ENCODE results near the gene PDPN. TPM values are rescaled to one million over a fixed set of nuclear protein-coding genes. Genes with fewer than 3 reads are reported as not detected.

PDPN gene
- total and polyA plus RNA-seq, 2 of the 13 experiments (the other 11 are each of a cell fraction or from before 2014, with no cell fraction given) = not detected

- TF ChIP-seq ZNF318 (CRISPR knock-in tag; IDR thresholded peaks at IDR 0.05) (no peak), ZNF138 (CRISPR knock-in tag; IDR thresholded peaks at IDR 0.05; ENCODE audit: low read depth) (no peak)
These were observed 48.4 kb upstream of the PDPN start (continued) for GRCh38 chr1:13535227-13535626.

GRCh38 chr1:13536571-13536970 is 47.1 kb upstream of the PDPN start:
- FAIRE-seq (no peak), DNase-seq (ENCODE audit: low spot score) (no peak), ATAC-seq (no peak)
- BruUV-seq (replicated peaks) = no TSS peak
- Histone ChIP-seq H3K27me3 (ENCODE audit: control insufficient read depth in 1 of 2, insufficient read depth in 2 of 2, low read length in 2 of 2) (peaks cover 0 to 40% of the 10 kb centered on the region in 2 experiments; a peak in 3 of 5 replicates), H3K4me2 (ENCODE audit: low read depth, low read length) (no peak overlapping the region), H3K4me1 (ENCODE audit: insufficient read depth, low read length) (no peaks in the 10 kb centered on the region), H3K9me3 (ENCODE audit: low read length) (no peaks in the 10 kb centered on the region), H3K36me3 (replicated peaks in 1 of 2; ENCODE audit: control insufficient read depth in 1 of 2, insufficient read depth in 2 of 2, low read length in 2 of 2) (no peaks in the 10 kb centered on the region), H2AFZ (ENCODE audit: low read length) (no peak overlapping the region), H3K27ac (ENCODE audit: extremely low read length, insufficient read depth, low read length) (no peak overlapping the region), H3K4me3 (replicated peaks in 1 of 3; ENCODE audit: insufficient read depth in 1 of 3, low read depth in 2 of 3, low read length in 3 of 3) (no peak overlapping the region), H3K79me2 (ENCODE audit: insufficient read depth, low read length) (no peaks in the 10 kb centered on the region), H4K20me1 (ENCODE audit: insufficient read depth, low read length) (no peaks in the 10 kb centered on the region), H3K9ac (ENCODE audit: insufficient read depth, low read depth, low read length) (no peak overlapping the region)
- in situ Hi-C loops (cut with HindIII; ENCODE audit: extremely low pct_ligation_motif_present, low pct_unique_long_range_greater_than_20kb) = no loop called here
- intact Hi-C loops (cut with micrococcal nuclease; ENCODE audit: unreplicated experiment) = no loop called here
- ChIA-PET CTCF (ENCODE audit: low intra/inter-chr PET ratio, low total read pairs) (no interaction called here), POLR2A (no interaction called here)
- WGBS (ENCODE audit: low lambda C conversion rate) = 30% methylated on average over 4 of the region's 4 CpGs
- no peak for TF ChIP-seq TBL1XR1 (IDR thresholded peaks at IDR 0.05; ENCODE audit: borderline replicate concordance, low read length, partially characterized antibody)
- no peak for TF ChIP-seq THAP11 (CRISPR knock-in tag; IDR thresholded peaks at IDR 0.05)
- TF ChIP-seq, protein P1, sequence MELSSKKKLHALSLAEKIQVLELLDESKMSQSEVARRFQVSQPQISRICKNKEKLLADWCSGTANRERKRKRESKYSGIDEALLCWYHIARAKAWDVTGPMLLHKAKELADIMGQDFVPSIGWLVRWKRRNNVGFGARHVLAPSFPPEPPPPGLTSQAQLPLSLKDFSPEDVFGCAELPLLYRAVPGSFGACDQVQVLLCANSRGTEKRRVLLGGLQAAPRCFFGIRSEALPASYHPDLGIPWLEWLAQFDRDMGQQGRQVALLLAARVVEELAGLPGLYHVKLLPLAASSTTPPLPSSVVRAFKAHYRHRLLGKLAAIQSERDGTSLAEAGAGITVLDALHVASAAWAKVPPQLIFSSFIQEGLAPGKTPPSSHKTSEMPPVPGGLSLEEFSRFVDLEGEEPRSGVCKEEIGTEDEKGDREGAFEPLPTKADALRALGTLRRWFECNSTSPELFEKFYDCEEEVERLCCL (CRISPR knock-in tag; IDR thresholded peaks at IDR 0.05; ENCODE audit: borderline replicate concordance) = no peak
- TF ChIP-seq HCFC1 (IDR thresholded peaks at IDR 0.05; ENCODE audit: low read depth, low read length) = no peak
- TF ChIP-seq ZNF230 (CRISPR knock-in tag; IDR thresholded peaks at IDR 0.05) = no peak
- TF ChIP-seq ZSCAN12 (CRISPR knock-in tag; IDR thresholded peaks at IDR 0.05) = no peak
- no peak for TF ChIP-seq MTF1 (CRISPR knock-in tag; IDR thresholded peaks at IDR 0.05)
